ENCODE measurements around the gene GPD1L.

DNA sequence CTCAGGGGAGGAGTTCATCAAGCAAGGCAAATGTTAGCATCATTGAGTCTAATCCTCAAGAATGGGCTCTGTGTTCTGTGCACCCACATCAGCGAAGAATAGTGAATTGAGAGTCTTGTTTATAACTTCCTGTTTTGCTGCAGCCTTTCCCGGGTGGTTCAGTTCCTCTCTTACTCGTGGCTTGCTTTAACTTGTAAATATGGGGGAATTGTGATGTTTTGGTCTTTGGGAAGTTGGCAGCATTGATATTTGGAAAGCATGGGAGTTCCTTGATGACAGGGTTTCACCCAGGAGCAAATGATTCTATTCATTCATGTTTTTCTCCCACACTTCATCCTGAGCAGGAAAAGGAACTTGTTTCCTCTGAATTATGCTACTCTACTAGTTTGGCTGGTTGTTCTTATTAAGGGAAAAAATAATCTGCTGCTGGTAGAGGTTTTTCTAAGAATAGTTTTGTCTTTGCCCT is 40.4 kb downstream of the GPD1L start:
- TF ChIP-seq CTCF (conservative IDR thresholded peaks at IDR 0.05; ENCODE audit: low read length) (no peak), EZH2phosphoT487 (IDR thresholded peaks at IDR 0.05; ENCODE audit: borderline replicate concordance) (no peak)
